AG04449 (cell line): ENCODE results near the gene AAK1.
"Not testable (repeated sequence)": the region's sequence is repeated elsewhere in the genome, so short reads cannot be mapped to it uniquely, and the experiment has no call there.

Experiments used
- CTCF ChIA-PET: fragments of 350-600 bp; formaldehyde crosslinking; extraction: SDS; loops from one replicate; lab custom pipeline; 2021; ENCODE audit warnings: antibody characterized with exemption; lab: Yijun Ruan, JAX
- POLR2A ChIA-PET: fragments of 400-600, 350-600 bp; formaldehyde crosslinking; extraction: SDS; loops from one replicate; lab custom pipeline; 2020; ENCODE audit warnings: antibody characterized with exemption, inconsistent platforms; lab: Yijun Ruan, JAX
- DNase-seq: peaks from one replicate; pipeline ENCODE4 v3.0.0-alpha.2; 2010; ENCODE audit warnings: low read depth, low spot score
- H3K4me3 ChIP-seq: 2 replicates; pipeline ENCODE4 v1.5.1; 2011; ENCODE audit warnings: low read depth, mild to moderate bottlenecking, control low read depth, low read length
- TF ChIP-seq, protein P1 (sequence below): IDR thresholded peaks from one replicate; pipeline ENCODE4 v1.5.1; 2011; ENCODE audit warnings: mild to moderate bottlenecking, moderate library complexity, low read length, control low read depth, inconsistent platforms; ENCODE audit not compliant: insufficient read depth; ENCODE audit errors: missing control alignments

AAK1 gene

DNA sequence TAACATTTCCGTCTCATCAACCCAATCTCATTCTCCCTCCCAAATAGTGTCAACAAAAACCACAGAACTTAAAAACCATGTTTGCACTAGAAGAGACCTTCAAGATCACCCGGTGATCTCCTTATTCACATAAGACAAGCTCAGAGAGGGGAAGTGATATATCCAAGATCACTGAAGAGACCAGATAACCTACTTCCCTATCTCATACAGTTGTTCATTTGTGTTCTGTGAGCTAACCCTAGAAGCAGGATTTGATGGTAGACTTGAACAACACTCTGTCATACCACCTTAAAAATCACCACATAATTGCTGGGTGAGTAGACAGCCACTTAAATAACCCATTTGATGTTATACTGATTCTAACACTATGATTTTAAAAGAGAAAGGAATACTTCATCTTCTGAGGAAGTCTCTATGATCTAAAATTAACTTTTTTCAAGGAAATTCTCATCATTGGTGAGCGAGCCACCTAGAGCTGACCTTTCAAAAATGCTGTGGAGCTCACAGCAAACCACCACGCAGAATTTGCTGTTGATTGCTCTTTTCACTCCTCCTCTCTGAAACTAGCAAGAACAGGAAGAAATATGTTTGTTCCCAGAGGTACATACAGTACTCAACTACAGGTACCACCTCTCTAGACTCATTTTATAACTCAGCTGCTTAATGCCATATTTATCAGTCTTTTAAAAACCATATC, 15.1 kb downstream of the AAK1 start:
- ChIA-PET CTCF (interaction anchor here (1.1 kb wide), 1 partner anchor 86 kb away, joined by 7 read pairs; no protein-coding TSS in a partner anchor), POLR2A (interaction anchor here (1.2 kb wide), 1 partner anchor 15 kb away, joined by 3 read pairs; the partner anchor contains the start of gene AAK1)
- no peak for DNase-seq
- H3K4me3 ChIP-seq = no peak overlapping the region
- TF ChIP-seq, protein P1, sequence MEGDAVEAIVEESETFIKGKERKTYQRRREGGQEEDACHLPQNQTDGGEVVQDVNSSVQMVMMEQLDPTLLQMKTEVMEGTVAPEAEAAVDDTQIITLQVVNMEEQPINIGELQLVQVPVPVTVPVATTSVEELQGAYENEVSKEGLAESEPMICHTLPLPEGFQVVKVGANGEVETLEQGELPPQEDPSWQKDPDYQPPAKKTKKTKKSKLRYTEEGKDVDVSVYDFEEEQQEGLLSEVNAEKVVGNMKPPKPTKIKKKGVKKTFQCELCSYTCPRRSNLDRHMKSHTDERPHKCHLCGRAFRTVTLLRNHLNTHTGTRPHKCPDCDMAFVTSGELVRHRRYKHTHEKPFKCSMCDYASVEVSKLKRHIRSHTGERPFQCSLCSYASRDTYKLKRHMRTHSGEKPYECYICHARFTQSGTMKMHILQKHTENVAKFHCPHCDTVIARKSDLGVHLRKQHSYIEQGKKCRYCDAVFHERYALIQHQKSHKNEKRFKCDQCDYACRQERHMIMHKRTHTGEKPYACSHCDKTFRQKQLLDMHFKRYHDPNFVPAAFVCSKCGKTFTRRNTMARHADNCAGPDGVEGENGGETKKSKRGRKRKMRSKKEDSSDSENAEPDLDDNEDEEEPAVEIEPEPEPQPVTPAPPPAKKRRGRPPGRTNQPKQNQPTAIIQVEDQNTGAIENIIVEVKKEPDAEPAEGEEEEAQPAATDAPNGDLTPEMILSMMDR = no peak

GRCh38 chr2:69625078-69625795, 18.3 kb downstream of the AAK1 start:
- TF ChIP-seq, protein P1 = no peak
- ChIA-PET POLR2A (no interaction called here), CTCF (interaction anchor here (0.8 kb wide), 1 partner anchor 9 kb away, joined by 3 read pairs; no protein-coding TSS in a partner anchor)
- no peak for DNase-seq
- no peak overlapping the region for H3K4me3 ChIP-seq

DNA sequence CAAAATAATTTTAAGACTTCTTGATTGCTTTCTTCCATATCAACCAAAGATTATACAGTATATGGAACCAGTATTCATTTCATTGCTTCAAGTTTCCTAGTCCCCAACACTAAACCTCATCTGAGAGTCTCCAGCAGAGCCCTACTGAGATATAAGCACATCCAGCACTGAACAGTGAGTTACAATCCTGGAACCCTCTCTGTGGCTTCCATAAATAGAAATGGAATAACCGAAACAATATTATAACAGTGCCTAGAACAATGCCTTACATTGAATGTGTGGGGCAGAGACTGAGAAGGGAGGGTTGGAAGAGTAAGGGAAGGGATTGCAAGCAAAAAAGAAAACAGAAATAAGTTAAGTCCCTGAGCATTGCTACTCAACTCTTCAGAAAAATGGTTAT, 18.9 kb downstream of the AAK1 start:
- ChIA-PET CTCF (interaction anchor here (0.8 kb wide), 1 partner anchor 9 kb away, joined by 3 read pairs; no protein-coding TSS in a partner anchor), POLR2A (no interaction called here)
- DNase-seq = no peak
- no peak overlapping the region for H3K4me3 ChIP-seq
- TF ChIP-seq, protein P1 = no peak

DNA sequence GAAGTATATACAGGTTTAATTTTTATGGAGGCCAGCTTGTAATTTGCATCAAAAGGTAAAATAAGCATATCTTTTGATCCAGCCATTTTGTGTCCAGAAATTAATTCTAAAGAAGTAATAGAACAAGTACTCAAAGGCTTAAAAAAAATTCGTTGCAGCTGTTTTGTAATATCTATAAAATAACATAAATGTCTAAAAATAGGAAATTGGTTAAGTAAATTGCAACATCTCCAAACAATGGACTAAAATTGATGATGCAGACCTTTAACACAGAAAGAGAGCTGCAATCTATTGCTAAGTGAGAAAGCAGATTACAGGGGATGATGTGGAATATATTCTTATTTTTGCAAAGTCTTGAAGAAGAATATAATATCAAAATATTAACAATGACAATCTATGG, 19.4 kb downstream of the AAK1 start:
- no peak overlapping the region for H3K4me3 ChIP-seq
- TF ChIP-seq, protein P1 = no peak
- no peak for DNase-seq
- ChIA-PET POLR2A (no interaction called here), CTCF (no interaction called here)

DNA sequence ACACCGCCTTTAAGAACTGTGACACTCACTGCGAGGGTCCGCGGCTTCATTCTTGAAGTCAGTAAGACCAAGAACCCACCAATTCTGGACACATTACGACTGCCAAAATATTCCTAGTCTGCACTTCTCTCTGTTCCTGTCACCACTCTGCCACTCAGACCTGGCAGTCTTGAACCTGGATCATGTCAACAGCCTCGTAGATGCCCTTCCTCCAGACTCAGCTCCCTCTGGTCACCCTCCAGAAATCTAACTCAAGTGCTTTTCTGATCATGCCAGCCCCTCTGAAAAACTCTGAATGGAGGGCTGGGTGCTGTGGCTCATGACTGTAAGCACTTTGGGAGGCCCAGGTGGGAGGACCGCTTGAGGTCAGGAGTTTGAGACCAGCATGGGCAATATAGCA, 20.3 kb downstream of the AAK1 start:
- POLR2A ChIA-PET = no interaction called here
- CTCF ChIA-PET = interaction anchor here (0.6 kb wide), 1 partner anchor 16 kb away, joined by 4 read pairs; no protein-coding TSS in a partner anchor
- no peak overlapping the region for H3K4me3 ChIP-seq
- TF ChIP-seq, protein P1 = no peak
- DNase-seq = no peak

DNA sequence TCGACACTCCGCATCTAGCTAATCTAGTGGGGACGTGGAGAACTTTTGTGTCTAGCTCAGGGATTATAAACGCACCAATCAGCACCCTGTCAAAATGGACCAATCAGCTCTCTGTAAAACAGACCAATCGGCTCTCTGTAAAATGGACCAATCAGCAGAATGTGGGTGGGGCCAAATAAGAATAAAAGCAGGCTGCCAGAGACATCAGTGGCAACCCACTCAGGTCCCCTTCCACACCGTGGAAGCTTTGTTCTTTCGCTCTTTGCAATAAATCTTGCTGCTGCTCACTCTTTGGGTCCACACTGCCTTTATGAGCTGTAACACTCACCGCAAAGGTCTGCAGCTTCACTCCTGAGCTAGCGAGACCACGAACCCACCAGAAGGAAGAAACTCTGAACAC, 20.7 kb downstream of the AAK1 start:
- DNase-seq, POLR2A ChIA-PET, H3K4me3 ChIP-seq: not testable (repeated sequence)
- CTCF ChIA-PET = interaction anchor here (0.6 kb wide), 1 partner anchor 16 kb away, joined by 4 read pairs; no protein-coding TSS in a partner anchor

- CTCF ChIA-PET, DNase-seq, H3K4me3 ChIP-seq, POLR2A ChIA-PET: not testable (repeated sequence)
Observed at GRCh38 chr2:69622017-69622540, 21.5 kb downstream of the AAK1 start.
